ENCODE measurements around the gene GNAT2. TPM values are rescaled to one million over a fixed set of nuclear protein-coding genes. Genes with fewer than 3 reads are reported as not detected.

The GNAT2 gene
- total and polyA plus RNA-seq, 2 donors (not counting 1 experiment from before 2014, with no cell fraction given) = 0.17 to 0.22 TPM

DNA sequence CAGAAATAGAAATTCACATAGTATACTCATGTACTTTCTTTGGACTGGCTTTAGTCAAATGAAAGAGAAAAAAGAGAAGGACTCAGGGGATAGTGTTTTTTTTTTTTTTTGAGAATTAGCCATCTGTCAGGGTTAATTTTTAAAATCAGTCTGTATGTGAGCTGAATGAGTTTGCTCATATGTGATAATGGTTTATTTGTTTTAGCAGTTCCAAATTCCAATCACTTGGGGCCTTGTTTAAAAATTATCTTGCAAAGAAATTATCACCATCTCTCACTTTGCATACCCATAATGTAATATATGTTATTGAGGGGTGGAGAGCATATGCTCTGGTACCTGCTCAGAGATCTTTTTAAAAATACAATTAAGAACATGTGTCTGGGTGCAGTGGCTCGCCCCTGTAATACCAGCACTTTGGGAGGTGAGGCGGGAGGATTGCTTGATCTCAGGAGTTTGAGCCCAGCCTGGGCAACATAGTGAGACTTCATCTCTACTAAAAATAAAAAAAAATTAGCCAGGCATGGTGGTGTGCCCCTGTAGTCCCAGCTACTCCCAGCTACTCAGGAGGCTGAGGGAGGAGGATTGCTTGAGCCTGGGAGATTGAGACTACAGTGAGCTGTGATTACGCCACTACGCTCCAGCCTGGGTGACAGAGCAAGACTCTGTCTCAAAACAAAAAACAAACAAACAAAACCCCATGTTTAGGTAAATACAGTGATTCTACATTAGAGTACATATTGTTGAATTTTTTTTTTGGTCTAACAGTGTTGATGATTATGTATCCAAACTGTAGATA lies 51.3 kb downstream of the GNAT2 start:
- H4K20me1 ChIP-seq (ENCODE audit: control insufficient read depth, extremely low read depth, insufficient read depth, low read length) = peaks cover 1% of the 10 kb centered on the region
- no peaks in the 10 kb centered on the region for H3K9me3 ChIP-seq (ENCODE audit: control insufficient read depth, insufficient read depth, low read depth, low read length)
- no peak for TF ChIP-seq EZH2 (IDR thresholded peaks at IDR 0.05; ENCODE audit: low read length, missing control alignments)
- TF ChIP-seq, protein P1, sequence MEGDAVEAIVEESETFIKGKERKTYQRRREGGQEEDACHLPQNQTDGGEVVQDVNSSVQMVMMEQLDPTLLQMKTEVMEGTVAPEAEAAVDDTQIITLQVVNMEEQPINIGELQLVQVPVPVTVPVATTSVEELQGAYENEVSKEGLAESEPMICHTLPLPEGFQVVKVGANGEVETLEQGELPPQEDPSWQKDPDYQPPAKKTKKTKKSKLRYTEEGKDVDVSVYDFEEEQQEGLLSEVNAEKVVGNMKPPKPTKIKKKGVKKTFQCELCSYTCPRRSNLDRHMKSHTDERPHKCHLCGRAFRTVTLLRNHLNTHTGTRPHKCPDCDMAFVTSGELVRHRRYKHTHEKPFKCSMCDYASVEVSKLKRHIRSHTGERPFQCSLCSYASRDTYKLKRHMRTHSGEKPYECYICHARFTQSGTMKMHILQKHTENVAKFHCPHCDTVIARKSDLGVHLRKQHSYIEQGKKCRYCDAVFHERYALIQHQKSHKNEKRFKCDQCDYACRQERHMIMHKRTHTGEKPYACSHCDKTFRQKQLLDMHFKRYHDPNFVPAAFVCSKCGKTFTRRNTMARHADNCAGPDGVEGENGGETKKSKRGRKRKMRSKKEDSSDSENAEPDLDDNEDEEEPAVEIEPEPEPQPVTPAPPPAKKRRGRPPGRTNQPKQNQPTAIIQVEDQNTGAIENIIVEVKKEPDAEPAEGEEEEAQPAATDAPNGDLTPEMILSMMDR (conservative IDR thresholded peaks at IDR 0.05 in 1 of 2, IDR thresholded peaks at IDR 0.05 in 1 of 2; ENCODE audit: low read depth in 1 of 2, low read length in 2 of 2) = no peak
- H2AFZ ChIP-seq (ENCODE audit: low read length) = no peak overlapping the region
- no peak overlapping the region for H3K4me3 ChIP-seq (replicated peaks in 1 of 4; ENCODE audit: control extremely low read depth in 1 of 4, insufficient read depth in 1 of 4, low read depth in 3 of 4, low read length in 4 of 4)
- no peak overlapping the region for H3K4me2 ChIP-seq (ENCODE audit: extremely low read depth, insufficient read depth, low read length)
- no peaks in the 10 kb centered on the region for H3K27me3 ChIP-seq (ENCODE audit: control insufficient read depth, insufficient read depth, low read length)
- peaks cover 94% of the 10 kb centered on the region for H3K79me2 ChIP-seq (ENCODE audit: control insufficient read depth, insufficient read depth, low read length)
- H3K4me1 ChIP-seq (ENCODE audit: control insufficient read depth, extremely low read depth, insufficient read depth, low read length) = no peaks in the 10 kb centered on the region
- no peak for DNase-seq (ENCODE audit: low read depth in 2 of 2)
- H3K9ac ChIP-seq (ENCODE audit: insufficient read depth, low read length) = no peak overlapping the region
- H3K27ac ChIP-seq (ENCODE audit: insufficient read depth, low read length) = no peak overlapping the region
- no peaks in the 10 kb centered on the region for H3K36me3 ChIP-seq (ENCODE audit: control insufficient read depth, insufficient read depth, low read length)

DNA sequence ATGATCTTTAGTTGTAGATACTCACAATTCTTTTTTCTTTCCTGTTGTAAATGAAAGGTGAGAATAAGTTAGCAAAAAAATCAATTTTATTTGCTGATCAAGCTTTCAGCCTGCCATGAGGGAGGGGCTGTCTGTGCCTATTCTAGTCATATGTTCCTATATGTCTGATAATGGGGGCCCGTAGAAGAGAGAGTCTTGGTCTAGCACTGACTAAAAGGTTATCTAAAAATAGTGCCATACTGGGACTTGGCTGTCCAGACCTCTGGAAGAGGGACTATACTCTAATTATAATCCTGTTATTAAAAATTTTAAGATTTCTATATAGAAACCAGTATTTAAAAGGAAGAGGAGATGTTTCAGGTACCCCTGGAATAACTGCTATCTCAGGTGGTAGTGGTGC lies 52.4 kb downstream of the GNAT2 start:
- no peak overlapping the region for H3K9ac ChIP-seq (ENCODE audit: insufficient read depth, low read length)
- peaks cover 95% of the 10 kb centered on the region for H3K79me2 ChIP-seq (ENCODE audit: control insufficient read depth, insufficient read depth, low read length)
- no peak overlapping the region for H2AFZ ChIP-seq (ENCODE audit: low read length)
- no peaks in the 10 kb centered on the region for H3K4me1 ChIP-seq (ENCODE audit: control insufficient read depth, extremely low read depth, insufficient read depth, low read length)
- H3K27me3 ChIP-seq (ENCODE audit: control insufficient read depth, insufficient read depth, low read length) = no peaks in the 10 kb centered on the region
- no peaks in the 10 kb centered on the region for H3K36me3 ChIP-seq (ENCODE audit: control insufficient read depth, insufficient read depth, low read length)
- no peak overlapping the region for H3K27ac ChIP-seq (ENCODE audit: insufficient read depth, low read length)
- H3K9me3 ChIP-seq (ENCODE audit: control insufficient read depth, insufficient read depth, low read depth, low read length) = no peaks in the 10 kb centered on the region
- no peak overlapping the region for H3K4me3 ChIP-seq (replicated peaks in 1 of 4; ENCODE audit: control extremely low read depth in 1 of 4, insufficient read depth in 1 of 4, low read depth in 3 of 4, low read length in 4 of 4)
- DNase-seq (ENCODE audit: low read depth in 2 of 2) = no peak
- H3K4me2 ChIP-seq (ENCODE audit: extremely low read depth, insufficient read depth, low read length) = no peak overlapping the region
- TF ChIP-seq, protein P1 (conservative IDR thresholded peaks at IDR 0.05 in 1 of 2, IDR thresholded peaks at IDR 0.05 in 1 of 2; ENCODE audit: low read depth in 1 of 2, low read length in 2 of 2) = no peak
- no peak for TF ChIP-seq EZH2 (IDR thresholded peaks at IDR 0.05; ENCODE audit: low read length, missing control alignments)
- H4K20me1 ChIP-seq (ENCODE audit: control insufficient read depth, extremely low read depth, insufficient read depth, low read length) = peaks cover 1% of the 10 kb centered on the region

DNA sequence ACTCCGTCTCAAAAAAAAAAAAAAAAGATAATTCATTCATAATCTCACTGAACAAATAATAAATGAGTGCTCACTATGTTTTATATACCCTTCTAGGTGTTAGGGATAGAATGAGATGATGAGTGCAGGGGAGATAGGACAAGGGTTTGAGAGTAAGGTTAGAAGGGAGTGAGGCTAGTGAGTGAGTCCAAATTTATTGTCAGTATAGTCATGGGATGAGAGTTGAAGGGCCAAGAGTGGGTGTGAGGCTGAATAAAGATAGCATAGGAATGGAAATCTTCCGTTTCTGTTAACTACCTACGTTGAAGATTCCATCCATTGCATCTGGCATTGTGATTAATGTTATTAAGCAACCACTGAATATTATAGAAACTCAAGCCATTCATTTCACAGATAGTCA lies 54.2 kb downstream of the GNAT2 start:
- H3K4me2 ChIP-seq (ENCODE audit: extremely low read depth, insufficient read depth, low read length) = no peak overlapping the region
- no peaks in the 10 kb centered on the region for H3K9me3 ChIP-seq (ENCODE audit: control insufficient read depth, insufficient read depth, low read depth, low read length)
- peaks cover 97% of the 10 kb centered on the region for H3K79me2 ChIP-seq (ENCODE audit: control insufficient read depth, insufficient read depth, low read length)
- H4K20me1 ChIP-seq (ENCODE audit: control insufficient read depth, extremely low read depth, insufficient read depth, low read length) = peaks cover 1% of the 10 kb centered on the region
- peaks cover 3% of the 10 kb centered on the region for H3K4me1 ChIP-seq (ENCODE audit: control insufficient read depth, extremely low read depth, insufficient read depth, low read length)
- no peak overlapping the region for H3K4me3 ChIP-seq (replicated peaks in 1 of 4; ENCODE audit: control extremely low read depth in 1 of 4, insufficient read depth in 1 of 4, low read depth in 3 of 4, low read length in 4 of 4)
- TF ChIP-seq EZH2 (IDR thresholded peaks at IDR 0.05; ENCODE audit: low read length, missing control alignments) = no peak
- TF ChIP-seq, protein P1 (conservative IDR thresholded peaks at IDR 0.05 in 1 of 2, IDR thresholded peaks at IDR 0.05 in 1 of 2; ENCODE audit: low read depth in 1 of 2, low read length in 2 of 2) = no peak
- no peaks in the 10 kb centered on the region for H3K27me3 ChIP-seq (ENCODE audit: control insufficient read depth, insufficient read depth, low read length)
- no peak overlapping the region for H3K27ac ChIP-seq (ENCODE audit: insufficient read depth, low read length)
- no peak for DNase-seq (ENCODE audit: low read depth in 2 of 2)
- no peak overlapping the region for H3K9ac ChIP-seq (ENCODE audit: insufficient read depth, low read length)
- H3K36me3 ChIP-seq (ENCODE audit: control insufficient read depth, insufficient read depth, low read length) = no peaks in the 10 kb centered on the region
- H2AFZ ChIP-seq (ENCODE audit: low read length) = no peak overlapping the region
